K562 (cell line): ENCODE measurements around the gene DCAF17. TPM values are rescaled to one million over a fixed set of nuclear protein-coding genes. Genes with fewer than 3 reads are reported as not detected.

ENCODE experiments used
- CLOCK ChIP-seq: fragments of 250-450 bp; sonication (Bioruptor Pico); IDR thresholded peaks from 2 replicates; pipeline ENCODE4 v1.4.0; 2020; ENCODE audit warnings: mild to moderate bottlenecking, moderate library complexity, borderline replicate concordance
- ELK3 ChIP-seq: fragments of 450-650 bp; formaldehyde crosslinking; IDR thresholded peaks from 2 replicates; pipeline ENCODE4 v1.4.0; 2020; ENCODE audit warnings: mild to moderate bottlenecking
- OTX1 ChIP-seq: fragments of 450-650 bp; formaldehyde crosslinking; IDR thresholded peaks from 2 replicates; pipeline ENCODE4 v1.4.0; 2022; ENCODE audit warnings: mild to moderate bottlenecking
- PHF20 ChIP-seq: fragments of 450-650 bp; IDR thresholded peaks from 2 replicates; pipeline ENCODE4 v1.6.1; 2018; ENCODE audit not compliant: partially characterized antibody
- PPARD ChIP-seq: fragments of 250-450 bp; sonication (Bioruptor Pico); IDR thresholded peaks from 2 replicates; pipeline ENCODE4 v1.8.0; 2022; ENCODE audit warnings: inconsistent platforms, mild to moderate bottlenecking, moderate library complexity
- RB1 ChIP-seq: fragments of 450-650 bp; IDR thresholded peaks from 2 replicates; pipeline ENCODE4 v1.6.1; 2017; ENCODE audit warnings: low read depth, mild to moderate bottlenecking
- polyA plus RNA-seq, 8 experiments: library from polyadenylated mRNA; depleted of rRNA in 4 of 8; stranded (reverse) in 5 of 8; unstranded in 3 of 8; fragments of >200 nt; fragmentation: Nextera tagmentation in 2 of 8; fragmentation: Illumina TruSeq in 1 of 8; extraction: Ambion mirVana in 2 of 8; extraction: Trizol in 1 of 8; gene quantifications; 2 replicates each; pipeline versions ENCODE4 v1.2.1 to v1.2.3, GENCODE V29; 2011 to 2014; ENCODE audit warnings: inconsistent platforms in 1 of 8, missing spikeins in 1 of 8
- total RNA-seq, 7 experiments: library from RNA; depleted of rRNA in 6 of 7; stranded (reverse); fragments of >200 nt in 6 of 7; fragmentation: Illumina TruSeq in 2 of 7; extraction: Trizol in 2 of 7; gene quantifications; 2 replicates each; pipeline versions ENCODE4 v1.2.1 to v1.2.3, GENCODE V29; 2011 to 2021; ENCODE audit warnings: low replicate concordance in 1 of 7
- TF ChIP-seq, protein P1 (sequence below), 2 experiments: fragments of 450-650 bp in 1 of 2; sonication (generic) in 1 of 2; formaldehyde crosslinking in 1 of 2; IDR thresholded peaks; 2 replicates each; pipeline versions ENCODE4 v1.7.1 to v1.9.0; 2016 to 2022; ENCODE audit warnings: inconsistent platforms in 1 of 2, mild to moderate bottlenecking in 1 of 2, missing genetic modification reagents in 1 of 2
- TF ChIP-seq, protein P2 (sequence below): fragments of 450-650 bp; formaldehyde crosslinking; IDR thresholded peaks from 2 replicates; pipeline ENCODE4 v1.4.0; 2020; ENCODE audit warnings: mild to moderate bottlenecking, moderate library complexity

Gene DCAF17
- total and polyA plus RNA-seq, 9 of the 15 experiments (the other 6 are each of a cell fraction or from before 2014, with no cell fraction given) = 10.0 to 38.5 (median 27.1) TPM

DNA sequence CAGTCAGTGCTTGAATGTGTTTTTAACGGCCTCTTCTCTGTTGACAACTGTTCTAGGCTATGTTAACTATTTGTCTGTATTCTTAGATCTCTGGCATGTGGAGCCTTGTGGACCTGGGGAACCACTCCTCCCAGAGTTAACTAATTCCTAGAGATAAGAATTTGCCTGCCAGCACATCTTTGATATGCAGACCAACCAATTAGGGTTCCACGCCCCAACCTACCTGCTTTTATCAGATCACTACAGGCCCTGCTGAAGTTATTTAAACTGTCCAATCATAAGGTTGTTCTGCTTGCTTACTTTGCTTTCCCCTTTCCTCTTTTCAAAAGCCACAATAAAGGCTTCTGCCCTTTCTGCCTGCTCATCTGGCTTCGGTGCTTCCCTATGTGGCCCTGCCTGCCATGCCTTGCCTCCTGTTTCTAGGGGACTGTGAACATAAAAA lies 79.7 kb downstream of the DCAF17 start (continued):
- no peak for TF ChIP-seq RB1
- TF ChIP-seq OTX1 (CRISPR knock-in tag) = no peak
- TF ChIP-seq PHF20 = no peak
- TF ChIP-seq, protein P1, sequence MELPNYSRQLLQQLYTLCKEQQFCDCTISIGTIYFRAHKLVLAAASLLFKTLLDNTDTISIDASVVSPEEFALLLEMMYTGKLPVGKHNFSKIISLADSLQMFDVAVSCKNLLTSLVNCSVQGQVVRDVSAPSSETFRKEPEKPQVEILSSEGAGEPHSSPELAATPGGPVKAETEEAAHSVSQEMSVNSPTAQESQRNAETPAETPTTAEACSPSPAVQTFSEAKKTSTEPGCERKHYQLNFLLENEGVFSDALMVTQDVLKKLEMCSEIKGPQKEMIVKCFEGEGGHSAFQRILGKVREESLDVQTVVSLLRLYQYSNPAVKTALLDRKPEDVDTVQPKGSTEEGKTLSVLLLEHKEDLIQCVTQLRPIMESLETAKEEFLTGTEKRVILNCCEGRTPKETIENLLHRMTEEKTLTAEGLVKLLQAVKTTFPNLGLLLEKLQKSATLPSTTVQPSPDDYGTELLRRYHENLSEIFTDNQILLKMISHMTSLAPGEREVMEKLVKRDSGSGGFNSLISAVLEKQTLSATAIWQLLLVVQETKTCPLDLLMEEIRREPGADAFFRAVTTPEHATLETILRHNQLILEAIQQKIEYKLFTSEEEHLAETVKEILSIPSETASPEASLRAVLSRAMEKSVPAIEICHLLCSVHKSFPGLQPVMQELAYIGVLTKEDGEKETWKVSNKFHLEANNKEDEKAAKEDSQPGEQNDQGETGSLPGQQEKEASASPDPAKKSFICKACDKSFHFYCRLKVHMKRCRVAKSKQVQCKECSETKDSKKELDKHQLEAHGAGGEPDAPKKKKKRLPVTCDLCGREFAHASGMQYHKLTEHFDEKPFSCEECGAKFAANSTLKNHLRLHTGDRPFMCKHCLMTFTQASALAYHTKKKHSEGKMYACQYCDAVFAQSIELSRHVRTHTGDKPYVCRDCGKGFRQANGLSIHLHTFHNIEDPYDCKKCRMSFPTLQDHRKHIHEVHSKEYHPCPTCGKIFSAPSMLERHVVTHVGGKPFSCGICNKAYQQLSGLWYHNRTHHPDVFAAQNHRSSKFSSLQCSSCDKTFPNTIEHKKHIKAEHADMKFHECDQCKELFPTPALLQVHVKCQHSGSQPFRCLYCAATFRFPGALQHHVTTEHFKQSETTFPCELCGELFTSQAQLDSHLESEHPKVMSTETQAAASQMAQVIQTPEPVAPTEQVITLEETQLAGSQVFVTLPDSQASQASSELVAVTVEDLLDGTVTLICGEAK (IDR thresholded peaks at IDR 0.05) = no peak
- TF ChIP-seq, protein P1 (CRISPR knock-in tag; IDR thresholded peaks at IDR 0.05) = no peak
- TF ChIP-seq ELK3 (CRISPR knock-in tag) = no peak
- TF ChIP-seq, protein P2, sequence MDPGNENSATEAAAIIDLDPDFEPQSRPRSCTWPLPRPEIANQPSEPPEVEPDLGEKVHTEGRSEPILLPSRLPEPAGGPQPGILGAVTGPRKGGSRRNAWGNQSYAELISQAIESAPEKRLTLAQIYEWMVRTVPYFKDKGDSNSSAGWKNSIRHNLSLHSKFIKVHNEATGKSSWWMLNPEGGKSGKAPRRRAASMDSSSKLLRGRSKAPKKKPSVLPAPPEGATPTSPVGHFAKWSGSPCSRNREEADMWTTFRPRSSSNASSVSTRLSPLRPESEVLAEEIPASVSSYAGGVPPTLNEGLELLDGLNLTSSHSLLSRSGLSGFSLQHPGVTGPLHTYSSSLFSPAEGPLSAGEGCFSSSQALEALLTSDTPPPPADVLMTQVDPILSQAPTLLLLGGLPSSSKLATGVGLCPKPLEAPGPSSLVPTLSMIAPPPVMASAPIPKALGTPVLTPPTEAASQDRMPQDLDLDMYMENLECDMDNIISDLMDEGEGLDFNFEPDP (CRISPR knock-in tag) = no peak
- no peak for TF ChIP-seq CLOCK
- TF ChIP-seq PPARD (CRISPR knock-in tag) = no peak
